Stimulated activated CD8-positive, alpha-beta memory T cell treated with anti-CD3 and anti-CD28 coated beads, Interleukin-15, amount 100 ng/mL, for 4 hours (primary cell): ENCODE data around the gene ATP10B.
"Not testable (repeated sequence)": the region's sequence is repeated elsewhere in the genome, so short reads cannot be mapped to it uniquely, and the experiment has no call there.

Experiments
- DNase-seq, 2 donors: peaks; one replicate each; pipeline ENCODE4 v3.0.0-alpha.2; 2020; ENCODE audit warnings: low read depth in 2 of 2

The ATP10B gene

DNA sequence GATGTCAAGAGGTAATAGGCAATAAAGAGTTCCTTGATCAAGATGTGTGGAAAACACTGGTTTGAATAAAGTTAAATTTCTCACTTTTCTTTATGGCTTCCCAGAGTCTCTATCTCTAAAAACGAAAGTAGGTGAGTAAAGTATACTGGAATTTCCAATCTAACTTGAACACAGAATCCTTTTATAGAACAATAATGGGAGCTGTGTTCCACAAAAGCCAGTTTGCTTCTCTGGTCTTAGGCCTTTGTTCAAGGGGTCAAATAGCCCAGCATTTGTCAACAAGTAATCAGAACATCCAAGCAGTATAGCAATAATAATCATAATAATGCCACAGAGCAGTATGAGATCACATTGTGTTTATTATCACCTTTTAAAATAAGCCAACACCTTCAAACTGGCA, 20.2 kb downstream of the ATP10B start:
- DNase-seq: no peak

DNA sequence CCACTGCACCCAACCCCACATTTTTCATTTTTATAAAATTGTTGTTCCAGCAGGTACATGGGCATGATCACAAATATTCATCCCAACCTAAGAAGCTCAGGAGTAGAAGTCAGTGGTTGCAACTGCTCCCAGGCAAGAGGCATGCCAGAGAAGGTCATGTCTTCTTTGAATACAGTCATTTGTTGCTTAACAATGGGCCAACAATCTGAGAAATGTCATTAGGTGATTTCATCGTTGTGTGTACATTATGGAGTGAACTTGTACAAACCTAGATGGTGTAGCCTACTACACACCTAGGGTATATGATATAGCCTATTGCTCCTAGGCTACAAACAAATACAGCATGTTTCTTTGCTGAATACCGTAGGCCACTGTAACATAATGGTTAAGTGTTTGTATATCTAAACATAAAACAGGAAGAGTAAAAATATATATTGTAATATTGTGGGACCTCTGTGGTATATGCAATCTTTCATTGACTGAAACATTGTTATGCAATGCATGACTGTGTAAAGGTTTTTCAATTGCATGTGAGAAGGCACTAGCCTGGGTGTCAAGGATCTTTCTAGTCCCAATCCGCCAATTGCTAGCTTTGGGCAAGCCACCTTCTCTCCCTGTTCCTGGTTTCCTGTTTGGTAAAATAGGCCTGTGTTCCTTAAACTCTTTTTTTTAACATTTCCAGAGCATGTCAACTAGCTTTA, 27.6 kb downstream of the ATP10B start:
- DNase-seq: no peak

DNA sequence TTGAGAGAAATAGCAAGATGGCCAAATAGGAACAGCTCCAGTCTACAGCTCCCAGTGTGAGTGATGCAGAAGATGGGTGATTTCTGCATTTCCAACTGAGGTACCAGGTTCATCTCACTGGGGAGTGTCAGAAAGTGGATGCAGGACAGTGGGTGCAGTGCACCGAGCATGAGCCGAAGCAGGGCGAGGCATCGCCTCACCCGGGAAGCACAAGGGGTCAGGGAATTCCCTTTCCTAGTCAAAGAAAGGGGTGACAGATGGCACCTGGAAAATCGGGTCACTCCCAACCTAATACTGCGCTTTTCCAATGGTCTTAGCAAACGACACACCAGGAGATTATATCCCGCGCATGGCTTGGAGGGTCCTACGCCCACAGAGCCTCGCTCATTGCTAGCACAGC, 39.0 kb downstream of the ATP10B start:
- DNase-seq: not testable (repeated sequence)

DNA sequence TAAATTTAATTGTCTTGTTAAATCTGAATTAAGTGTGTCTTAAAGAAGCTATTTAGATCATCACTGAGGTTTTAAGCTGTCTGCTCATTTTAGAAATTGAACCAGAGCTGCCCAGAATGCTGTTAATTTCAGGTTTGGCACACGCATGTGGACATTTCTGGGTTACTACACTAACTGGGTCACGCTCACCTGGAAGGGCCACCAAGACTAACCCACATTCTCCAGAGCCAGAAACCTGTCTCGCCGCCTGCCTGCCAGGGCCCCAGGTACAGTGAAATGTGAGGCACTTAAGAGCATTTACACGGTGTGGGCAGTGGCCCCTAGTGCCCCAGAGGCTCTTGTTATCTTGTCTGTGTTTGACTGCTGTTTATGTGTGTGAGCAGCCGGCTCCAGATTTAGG, 46.6 kb downstream of the ATP10B start:
- DNase-seq: no peak

DNA sequence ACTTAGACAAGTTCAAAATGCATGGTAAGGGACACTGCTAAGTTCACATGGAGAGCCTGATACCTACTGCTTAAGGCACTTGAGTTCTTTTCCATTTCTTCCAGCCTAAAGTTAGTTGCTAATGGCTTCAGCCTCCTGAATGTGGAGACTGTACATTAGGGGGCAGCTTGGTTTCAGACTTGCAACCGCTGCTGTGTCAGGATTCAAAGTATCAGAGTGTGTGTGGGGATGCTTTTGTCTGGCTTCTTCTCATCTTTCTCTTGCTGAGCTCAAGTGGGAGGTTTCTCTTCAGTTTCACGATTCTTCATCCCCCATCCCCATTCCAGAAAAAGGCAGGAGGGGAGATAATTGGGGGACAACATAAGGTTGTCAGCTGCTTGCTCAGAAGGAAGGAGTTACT, 49.4 kb downstream of the ATP10B start:
- no peak for DNase-seq

DNA sequence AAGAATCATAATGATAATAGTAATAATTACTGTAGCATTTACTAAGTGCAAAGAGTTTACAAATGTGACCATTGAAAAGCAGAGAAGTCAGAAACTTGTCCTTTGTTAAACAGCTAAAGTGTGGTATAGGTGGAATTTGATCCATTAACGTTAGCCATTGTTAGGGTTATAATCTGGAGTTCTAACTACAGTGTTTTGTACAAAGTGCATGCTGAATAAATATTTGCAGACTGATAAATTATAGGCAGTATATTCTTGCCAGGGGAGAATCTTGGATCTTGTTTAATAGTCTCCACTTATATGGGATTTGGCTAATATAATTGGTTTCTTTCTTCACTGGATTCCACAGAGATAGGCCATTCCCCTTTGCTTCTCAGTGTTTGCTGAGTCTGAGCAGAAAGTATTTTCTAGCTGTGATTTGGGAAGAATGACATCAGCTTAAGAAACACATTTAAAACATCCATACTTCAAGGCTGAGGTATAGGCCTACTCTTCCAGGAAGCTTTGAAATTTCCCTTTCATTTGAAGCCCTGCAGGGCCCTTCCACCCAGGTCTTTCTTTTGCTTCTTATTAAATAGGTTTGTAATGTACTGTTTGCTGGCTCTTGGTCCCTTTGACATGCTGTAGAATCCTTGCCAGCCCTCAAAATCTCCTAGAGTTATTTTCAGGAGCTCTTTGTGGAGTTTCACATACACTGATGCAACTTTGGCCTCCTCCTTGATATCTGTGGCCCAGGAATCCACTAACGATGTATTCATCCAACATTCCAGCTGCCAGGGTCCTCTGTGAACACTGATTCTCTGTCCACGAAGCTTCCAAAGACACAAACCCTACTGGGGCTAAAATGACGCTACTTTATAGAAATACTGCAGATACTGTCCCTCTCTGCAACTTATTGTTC, 51.4 kb downstream of the ATP10B start:
- no peak for DNase-seq

DNA sequence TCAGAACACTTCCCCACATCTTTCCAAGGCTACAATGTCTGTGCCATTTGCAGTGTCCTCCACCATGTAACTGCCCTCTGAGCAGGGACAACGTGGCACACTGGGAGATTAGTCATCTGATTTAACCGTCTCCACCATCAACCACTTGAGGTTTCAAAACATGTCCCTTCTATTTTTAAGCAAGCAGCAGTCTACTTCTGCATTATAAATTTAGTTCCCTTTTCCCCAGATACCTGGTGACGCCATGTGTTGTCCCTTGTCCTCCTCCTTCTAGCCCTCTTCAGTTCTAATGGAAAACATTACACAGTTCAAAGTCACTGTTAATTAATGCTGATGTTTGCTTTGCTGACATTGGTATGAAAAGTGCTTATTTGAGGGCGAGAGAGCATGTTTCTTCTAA, 52.8 kb downstream of the ATP10B start:
- no peak for DNase-seq

DNA sequence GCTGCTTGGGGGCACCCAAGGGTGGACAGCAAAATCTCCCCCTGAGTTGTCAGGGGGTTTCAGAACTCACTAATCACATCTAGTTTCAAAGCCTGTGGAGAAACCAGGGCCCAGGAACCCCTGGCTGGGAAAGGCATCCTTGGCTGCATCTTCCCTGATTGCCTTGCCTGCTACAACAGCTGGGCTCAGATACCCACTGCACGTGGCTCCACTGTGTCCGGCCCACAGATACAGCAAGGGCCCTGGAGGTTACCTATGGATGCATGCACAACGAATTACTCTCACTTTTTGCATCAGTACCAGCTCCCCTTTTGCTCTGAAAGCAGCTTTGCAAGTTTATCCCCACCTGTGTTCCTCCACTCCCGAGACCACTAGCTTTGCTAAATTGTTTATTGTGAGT, 55.0 kb downstream of the ATP10B start:
- DNase-seq: no peak

DNA sequence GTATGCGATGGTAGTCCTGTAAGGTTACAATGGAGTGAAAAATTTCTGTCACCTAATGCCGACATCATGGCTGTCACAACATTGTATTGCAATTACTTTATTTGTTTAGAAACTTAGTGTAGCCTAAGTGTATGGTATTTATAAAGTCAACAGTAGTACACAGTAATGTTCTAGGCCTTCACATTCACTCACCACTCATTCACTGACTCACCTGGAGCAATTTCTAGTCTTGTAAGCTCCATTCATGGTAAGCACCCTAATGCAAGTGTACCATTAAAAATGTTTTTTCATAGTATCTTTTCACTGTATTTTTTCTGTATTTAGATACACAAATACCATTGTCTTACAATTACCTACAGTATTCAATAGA, 58.5 kb downstream of the ATP10B start:
- no peak for DNase-seq

DNA sequence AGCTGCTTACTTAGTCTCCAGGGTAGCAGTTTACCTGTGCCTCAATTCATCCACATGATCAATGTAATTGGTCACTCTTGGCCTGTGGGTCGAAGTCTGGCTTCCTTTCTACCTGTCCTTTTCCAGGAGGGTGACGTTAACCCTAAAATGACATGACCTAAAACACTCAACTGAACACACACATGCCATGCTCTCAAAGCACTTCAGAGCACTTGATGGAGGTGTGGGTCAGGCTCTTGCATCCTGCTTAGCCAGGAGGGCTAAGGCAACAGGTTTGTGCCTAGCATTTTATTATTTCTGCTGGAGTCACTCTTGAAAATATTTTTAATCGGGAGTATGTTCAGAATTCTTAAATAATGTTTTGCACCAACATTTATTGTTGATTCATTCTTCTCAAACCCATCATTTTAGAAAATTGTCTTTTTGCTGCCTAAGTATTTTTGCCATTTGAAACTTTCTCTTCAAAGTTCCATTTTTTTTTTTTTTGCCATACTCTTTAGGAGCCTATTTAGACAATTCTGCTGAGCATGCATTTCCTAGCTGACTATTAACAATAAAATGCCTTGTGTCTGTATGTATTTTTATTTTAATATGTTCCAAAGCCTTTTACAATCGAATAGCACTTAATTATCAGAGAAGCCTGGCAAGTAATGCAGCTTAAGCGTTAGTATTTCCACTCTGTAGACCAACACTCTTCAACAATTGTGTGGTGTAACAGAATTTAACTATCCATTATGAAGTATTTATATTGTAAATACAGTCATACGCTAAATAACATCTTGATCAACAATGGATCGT, 59.1 kb downstream of the ATP10B start:
- DNase-seq: no peak

DNA sequence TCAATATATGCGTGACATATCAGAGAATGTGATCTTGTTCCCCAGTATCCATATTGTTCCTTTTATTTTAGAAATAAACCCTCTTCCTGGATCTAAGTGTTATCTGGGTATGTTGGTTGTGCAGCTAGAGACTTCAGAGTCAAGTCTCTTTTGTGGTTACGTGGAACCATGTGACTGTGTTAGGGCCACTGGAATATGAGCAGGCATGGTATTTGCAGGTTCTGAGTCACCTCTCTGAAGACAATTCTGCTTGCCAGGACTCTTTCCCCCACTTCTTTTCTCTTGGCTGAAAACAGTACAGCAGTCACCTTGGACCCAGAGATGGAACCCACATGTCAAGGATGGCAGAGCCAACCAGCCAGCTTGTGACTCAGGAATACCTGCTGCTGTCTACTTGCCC, 59.7 kb downstream of the ATP10B start:
- no peak for DNase-seq

DNA sequence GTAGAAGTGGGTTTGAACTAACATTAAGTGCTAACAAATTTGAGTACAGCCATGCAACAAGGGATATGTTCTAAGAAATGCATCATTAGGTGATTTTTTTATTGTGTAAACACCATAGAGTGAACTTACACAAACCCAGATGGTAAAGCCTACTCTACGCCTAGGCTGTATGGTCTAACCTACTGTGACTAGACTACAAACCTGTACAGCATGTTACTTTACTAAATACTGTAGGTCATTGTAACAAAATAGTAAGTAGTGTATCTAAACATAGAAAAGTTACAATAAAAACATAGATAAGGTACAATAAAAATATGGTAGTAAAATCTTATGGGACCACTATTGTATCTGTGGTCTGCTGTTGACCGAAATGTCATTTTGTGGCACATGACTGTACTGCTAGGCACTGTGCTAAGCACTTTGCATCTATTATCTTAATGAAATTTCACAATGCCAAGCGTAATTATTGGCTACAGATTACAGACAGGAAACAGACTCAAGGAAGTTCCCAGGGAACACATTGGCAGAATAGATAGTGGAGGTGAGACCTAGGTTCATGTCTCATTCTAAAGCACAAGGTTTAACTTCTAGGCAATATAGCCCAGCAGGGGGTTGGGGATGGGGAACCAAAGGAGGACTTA, 62.7 kb downstream of the ATP10B start:
- no peak for DNase-seq

DNA sequence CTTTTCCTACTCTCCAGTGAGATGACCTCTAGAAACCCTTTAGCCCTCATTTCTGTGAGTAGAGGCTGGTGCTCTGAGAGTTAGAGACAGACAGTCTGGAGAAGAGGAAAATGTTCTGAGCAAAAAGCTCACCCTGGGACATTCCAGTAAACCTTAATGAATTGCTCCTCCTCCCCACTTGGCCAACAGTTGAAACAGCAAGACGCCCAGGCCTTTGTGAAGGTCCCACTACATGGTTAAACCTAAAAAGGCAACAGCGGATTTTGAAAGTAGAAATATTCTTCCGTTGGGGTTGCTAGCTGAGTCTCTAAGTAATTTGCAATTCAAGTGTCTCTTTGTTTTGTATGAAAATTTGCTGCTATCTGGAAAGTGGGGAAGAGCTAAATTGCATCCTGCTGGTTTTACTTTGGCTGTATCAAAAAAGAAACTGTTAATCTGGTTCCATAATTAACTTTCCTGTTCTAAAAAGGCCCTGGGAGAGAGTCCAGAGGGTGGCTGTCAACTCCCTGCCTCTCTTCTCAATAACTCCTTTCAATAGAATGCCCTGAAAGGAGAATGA, 63.8 kb downstream of the ATP10B start:
- DNase-seq: no peak

DNA sequence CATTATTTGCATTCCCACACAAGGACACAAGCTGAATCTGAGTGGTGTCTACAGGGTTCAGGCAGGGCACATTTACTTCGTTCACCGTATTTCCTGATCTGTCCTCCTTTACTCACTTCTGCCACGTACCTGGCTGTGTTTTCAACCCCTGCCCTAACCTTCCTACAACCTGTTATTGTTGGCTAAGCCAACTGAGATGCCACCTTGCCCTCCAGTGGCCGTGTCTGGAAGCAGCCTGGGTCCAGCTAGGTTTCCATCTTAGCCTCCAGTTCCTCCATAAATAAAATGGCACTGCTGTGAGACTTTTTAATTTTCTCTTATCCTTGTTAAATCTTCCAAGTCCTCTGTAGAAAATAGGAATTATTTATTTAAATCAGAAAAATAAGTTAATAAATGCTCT, 64.8 kb downstream of the ATP10B start:
- DNase-seq: no peak

DNA sequence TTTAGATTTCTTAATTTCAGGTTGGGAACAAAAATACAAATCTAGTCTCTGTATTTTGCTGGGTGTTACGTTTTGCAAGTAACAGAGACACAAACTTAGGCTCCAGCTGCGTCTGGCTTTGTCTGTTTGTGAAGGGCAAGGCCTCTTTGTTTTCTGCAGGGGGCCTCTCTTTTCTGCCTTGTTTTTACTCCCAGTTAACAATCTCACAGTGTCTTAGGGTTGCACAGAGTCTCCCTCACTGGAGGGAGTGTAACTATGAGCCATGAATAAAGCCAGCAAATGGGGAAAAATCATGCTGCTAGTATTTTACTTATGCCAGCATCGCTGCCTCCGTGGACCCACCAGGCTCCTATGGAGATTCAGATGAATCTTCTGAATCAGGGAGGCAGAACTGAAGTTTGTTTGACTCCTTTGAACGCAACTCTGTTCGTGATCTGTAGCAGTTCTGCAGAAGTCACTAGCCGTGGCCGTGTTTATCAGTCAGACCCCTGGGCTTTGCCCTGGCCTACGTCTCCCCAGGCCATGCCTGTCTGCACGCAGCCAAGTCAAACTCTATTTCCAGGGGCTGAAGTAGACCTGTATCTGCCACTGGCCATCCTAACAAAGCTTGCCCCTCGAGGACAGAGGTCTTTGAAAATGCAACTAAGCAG, 77.2 kb downstream of the ATP10B start:
- no peak for DNase-seq

DNA sequence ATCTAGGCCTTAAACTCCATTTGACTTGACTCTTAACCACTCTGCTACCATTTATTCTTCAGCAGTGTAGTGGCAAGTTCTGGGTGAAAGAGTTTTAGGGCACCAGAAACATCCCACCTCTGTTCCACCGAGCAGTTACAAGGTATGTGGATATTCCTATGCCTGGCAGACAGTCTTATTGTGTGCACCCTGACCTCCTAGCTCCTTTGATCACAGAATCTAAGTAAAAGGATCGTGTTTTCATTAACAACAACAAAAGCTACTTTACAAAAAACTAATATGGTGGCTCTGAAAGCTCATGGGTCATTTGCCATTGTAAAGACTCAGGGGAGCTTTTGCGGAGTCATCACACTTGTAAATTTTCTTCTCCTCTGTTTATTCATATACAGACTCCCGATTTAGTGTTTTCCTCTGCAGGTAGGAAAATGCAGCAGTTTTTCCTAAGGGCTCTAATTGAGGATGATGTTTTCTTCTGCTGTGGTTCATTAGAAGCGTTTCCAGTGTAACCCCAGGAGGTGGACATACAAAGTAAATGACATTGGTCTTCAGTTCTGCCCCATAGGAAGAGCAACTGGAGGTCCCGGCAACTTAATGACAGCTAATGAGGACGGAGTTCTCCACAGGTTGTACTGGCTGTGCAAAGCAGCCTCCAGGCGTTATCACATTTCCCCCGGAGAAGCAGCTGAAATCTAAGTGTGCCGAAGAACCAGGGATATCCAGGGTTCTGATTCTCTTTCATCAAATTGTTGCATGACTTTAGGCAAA, 78.2 kb downstream of the ATP10B start:
- DNase-seq: no peak

DNA sequence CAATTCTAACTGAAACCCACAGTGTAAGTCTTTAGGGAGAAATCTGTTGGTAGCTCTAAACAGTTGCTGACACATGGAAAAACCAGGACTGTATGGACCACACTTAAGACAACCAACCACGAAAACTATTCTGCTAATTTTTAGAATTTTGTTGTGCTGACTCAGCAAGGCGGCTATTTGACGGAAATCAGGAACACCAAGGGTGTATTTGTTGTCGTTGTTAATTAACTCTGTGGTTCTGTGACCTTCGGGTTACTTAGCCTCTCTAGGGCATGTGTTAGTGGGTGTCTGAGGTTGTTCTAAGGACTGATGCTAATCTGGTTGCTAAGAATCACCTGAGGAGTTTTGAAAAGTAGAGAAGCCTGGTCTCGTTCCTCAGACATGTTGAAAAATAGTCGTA, 79.2 kb downstream of the ATP10B start:
- no peak for DNase-seq

DNA sequence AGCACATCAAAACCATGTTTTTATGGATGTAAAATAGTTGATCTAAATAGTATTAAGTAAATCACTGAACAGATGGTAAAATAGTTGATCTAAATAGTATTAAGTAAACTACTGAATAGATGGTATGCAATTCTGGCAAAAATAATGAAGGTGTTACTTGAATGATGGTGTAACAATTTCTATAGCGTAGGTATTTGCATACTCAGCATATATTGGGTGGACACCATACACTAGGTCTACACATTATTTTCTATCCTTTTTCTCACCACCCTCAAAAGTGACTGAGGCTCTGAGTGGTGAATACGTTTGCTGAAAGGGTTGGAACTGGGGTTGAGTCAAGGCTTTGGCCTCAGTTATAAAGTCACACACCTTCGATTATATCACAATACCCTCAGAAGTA, 81.3 kb downstream of the ATP10B start:
- DNase-seq: no peak

DNA sequence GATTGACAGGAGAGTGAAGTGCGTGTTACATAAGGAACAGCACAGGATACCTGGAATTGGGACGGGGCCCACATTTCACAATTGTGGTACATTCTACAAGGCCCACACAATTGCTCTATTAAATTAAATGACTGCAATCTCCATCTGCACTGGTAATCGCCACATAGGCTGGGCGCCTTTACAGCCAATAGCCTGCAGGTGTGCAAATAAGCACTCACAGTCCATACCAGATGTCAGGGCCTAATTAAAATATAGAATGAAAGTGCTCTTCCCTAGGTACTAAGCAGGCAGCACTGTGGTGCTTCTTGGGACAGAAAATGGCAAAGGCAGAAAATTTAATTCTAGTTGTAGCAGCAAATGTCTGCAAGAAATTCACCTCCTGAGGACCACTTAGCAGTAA, 82.7 kb downstream of the ATP10B start:
- no peak for DNase-seq

DNA sequence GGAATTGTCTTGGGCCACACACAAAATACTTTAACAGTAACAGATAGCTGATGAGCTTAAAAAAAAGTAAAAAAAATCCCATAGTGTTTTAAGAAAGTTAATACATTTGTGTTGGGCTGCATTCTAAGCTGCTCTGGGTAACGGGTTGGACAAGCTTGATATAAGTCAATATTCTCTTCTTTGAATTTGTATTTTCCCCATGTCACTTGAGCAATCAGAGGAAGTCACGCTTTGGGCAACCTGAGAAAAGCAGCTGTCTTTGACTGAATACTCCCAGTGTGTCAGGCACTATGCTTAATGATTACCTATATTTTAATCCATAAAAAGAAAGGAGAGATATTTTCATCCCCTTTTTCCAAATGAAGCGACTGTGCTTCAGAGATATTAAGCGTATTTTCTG, 84.9 kb downstream of the ATP10B start:
- DNase-seq: no peak

DNA sequence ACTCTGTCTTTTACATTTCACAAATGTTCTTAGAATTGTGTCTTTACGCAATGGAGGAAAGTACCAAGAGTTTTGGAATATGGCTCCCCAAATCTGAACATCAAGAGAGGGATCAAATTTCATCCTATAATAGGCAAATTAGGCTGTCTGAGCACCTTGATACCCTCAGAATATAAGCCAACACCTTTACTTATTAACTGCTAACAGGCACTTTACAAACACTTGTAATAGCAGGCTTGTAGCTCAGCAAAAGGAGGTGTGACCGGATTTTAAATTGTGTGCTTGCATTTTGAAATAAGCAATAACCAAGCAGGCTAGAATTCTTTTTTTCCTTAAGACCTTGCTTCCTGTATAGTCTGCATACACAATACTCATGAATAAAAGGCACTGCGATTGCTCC, 92.0 kb downstream of the ATP10B start:
- no peak for DNase-seq
